Liver (tissue), 9 donors: ENCODE measurements around the gene XXYLT1. TPM values are rescaled to one million over a fixed set of nuclear protein-coding genes. Genes with fewer than 3 reads are reported as not detected.
A peak's percentile ranks its signal among the peaks of the same experiment; 100 is the strongest.

Experiments used
- DNase-seq: peaks from one replicate; pipeline ENCODE4 v3.0.0-alpha.2; 2017; ENCODE audit warnings: low spot score
- H3K27ac ChIP-seq, 2 donors: one replicate each; pipeline ENCODE4 v1.7.0; 2013; ENCODE audit warnings: inconsistent platforms in 2 of 2, low read length in 2 of 2, control low read depth in 1 of 2, low read depth in 1 of 2, mild to moderate bottlenecking in 1 of 2
- H3K27me3 ChIP-seq, 4 donors: one replicate each; pipeline versions ENCODE4 v1.6.1 to v1.7.0; 2013; ENCODE audit warnings: low read length in 3 of 4, inconsistent platforms in 1 of 4, mild to moderate bottlenecking in 1 of 4, moderate library complexity in 1 of 4; ENCODE audit not compliant: control insufficient read depth in 4 of 4, insufficient read depth in 4 of 4
- H3K36me3 ChIP-seq, 4 donors: one replicate each; pipeline versions ENCODE4 v1.6.1 to v1.7.0; 2013; ENCODE audit warnings: low read length in 3 of 4, mild to moderate bottlenecking in 3 of 4, low read depth in 1 of 4, moderate library complexity in 1 of 4; ENCODE audit not compliant: control insufficient read depth in 4 of 4, insufficient read depth in 3 of 4
- H3K4me1 ChIP-seq, 4 donors: one replicate each; pipeline versions ENCODE4 v1.6.1 to v1.7.0; 2013; ENCODE audit warnings: low read length in 3 of 4, mild to moderate bottlenecking in 3 of 4, moderate library complexity in 1 of 4; ENCODE audit not compliant: control insufficient read depth in 4 of 4, insufficient read depth in 4 of 4
- H3K4me3 ChIP-seq, 3 donors: one replicate each; pipeline versions ENCODE4 v1.6.1 to v1.7.0; 2013; ENCODE audit warnings: low read length in 3 of 3, control low read depth in 1 of 3, low read depth in 1 of 3, mild to moderate bottlenecking in 1 of 3
- H3K9ac ChIP-seq, 2 donors: one replicate each; pipeline ENCODE4 v1.7.0; 2013; ENCODE audit warnings: low read length in 2 of 2, mild to moderate bottlenecking in 2 of 2, moderate library complexity in 2 of 2, control low read depth in 1 of 2, low read depth in 1 of 2
- H3K9me3 ChIP-seq, 4 donors: one replicate each; pipeline versions ENCODE4 v1.6.1 to v1.7.0; 2013; ENCODE audit warnings: low read length in 3 of 4; ENCODE audit not compliant: control insufficient read depth in 4 of 4
- ATF3 ChIP-seq: IDR thresholded peaks from 2 replicates; pipeline ENCODE4 v1.6.1; 2016; ENCODE audit warnings: antibody characterized with exemption
- FOXA2 ChIP-seq: IDR thresholded peaks from 2 replicates; pipeline ENCODE4 v1.6.1; 2016; ENCODE audit warnings: antibody characterized with exemption
- GABPA ChIP-seq, 2 donors: IDR thresholded peaks in 1 of 2; conservative IDR thresholded peaks in 1 of 2; 2 replicates each; pipeline ENCODE4 v1.6.1; 2016; ENCODE audit warnings: antibody characterized with exemption in 2 of 2, mild to moderate bottlenecking in 1 of 2, moderate library complexity in 1 of 2
- HNF4A ChIP-seq, 2 donors: conservative IDR thresholded peaks; 2 replicates each; pipeline ENCODE4 v1.6.1; 2016; ENCODE audit warnings: antibody characterized with exemption in 2 of 2, mild to moderate bottlenecking in 2 of 2
- HNF4G ChIP-seq: IDR thresholded peaks from 2 replicates; pipeline ENCODE4 v1.6.1; 2016; ENCODE audit warnings: antibody characterized with exemption
- NR2F2 ChIP-seq: IDR thresholded peaks from 2 replicates; pipeline ENCODE4 v1.6.1; 2016; ENCODE audit warnings: antibody characterized with exemption
- RAD21 ChIP-seq, 2 donors: IDR thresholded peaks; 2 replicates each; pipeline ENCODE4 v1.6.1; 2016; ENCODE audit warnings: antibody characterized with exemption in 2 of 2, mild to moderate bottlenecking in 2 of 2
- REST ChIP-seq: IDR thresholded peaks from 2 replicates; pipeline ENCODE4 v1.6.1; 2016; ENCODE audit warnings: antibody characterized with exemption, mild to moderate bottlenecking
- RXRA ChIP-seq, 2 donors: IDR thresholded peaks; 2 replicates each; pipeline ENCODE4 v1.6.1; 2017 to 2018; ENCODE audit warnings: antibody characterized with exemption in 2 of 2, mild to moderate bottlenecking in 1 of 2
- SP1 ChIP-seq: IDR thresholded peaks from 2 replicates; pipeline ENCODE4 v1.6.1; 2018; ENCODE audit warnings: antibody characterized with exemption, mild to moderate bottlenecking
- TAF1 ChIP-seq: conservative IDR thresholded peaks from 2 replicates; pipeline ENCODE4 v1.6.1; 2016; ENCODE audit warnings: antibody characterized with exemption, mild to moderate bottlenecking
- ZBTB33 ChIP-seq: IDR thresholded peaks from 2 replicates; pipeline ENCODE4 v1.6.1; 2016; ENCODE audit warnings: antibody characterized with exemption
- WGBS: extraction: QIAGEN DNeasy Blood & Tissue Kit; methylation state at CpG from one replicate; pipeline ENCODE4 v1.1.7; 2013; 5-methylcytosine and 5-hydroxymethylcytosine counted together
- polyA plus RNA-seq, 2 donors: library from polyadenylated mRNA; stranded (reverse) in 1 of 2; unstranded in 1 of 2; fragments of 200-250 nt in 1 of 2; fragments of >200 nt in 1 of 2; fragmentation: Nextera tagmentation in 1 of 2; extraction: Ambion mirVana in 1 of 2; gene quantifications; one replicate each; pipeline versions ENCODE4 v1.2.1 to v1.2.3, GENCODE V29; 2013 to 2015
- total RNA-seq, 2 donors: library from RNA; depleted of rRNA; stranded (reverse); fragments of >200 nt; gene quantifications; one replicate each; pipeline ENCODE4 v1.2.3, GENCODE V29; 2014
- donor health status: healthy.
- donor health status: healthy.
- donor health status: healthy.
- donor health status: healthy.
- donor health status: healthy.

XXYLT1 gene
- total and polyA plus RNA-seq, 4 donors = 0.93 to 7.6 (median 2.8) TPM

GRCh38 chr3:195119461-195120266 is 151.3 kb downstream of the XXYLT1 start:
- Histone ChIP-seq H3K27ac (no peak overlapping the region), H3K36me3 (no peaks in the 10 kb centered on the region), H3K9me3 (no peaks in the 10 kb centered on the region), H3K4me1 (no peaks in the 10 kb centered on the region), H3K4me3 (no peak overlapping the region), H3K9ac (no peak overlapping the region), H3K27me3 (no peaks in the 10 kb centered on the region)
- DNase-seq = no peak
- 86% methylated on average over 16 of the region's 16 CpGs for WGBS
- TF ChIP-seq NR2F2 (peak; percentile 66), RAD21 (IDR thresholded peaks at IDR 0.05) (no peak), FOXA2 (no peak), TAF1 (no peak)

GRCh38 chr3:195118671-195119070 is 152.3 kb downstream of the XXYLT1 start:
- TF ChIP-seq ATF3 (no peak), HNF4G (no peak), ZBTB33 (no peak), RXRA (IDR thresholded peaks at IDR 0.05) (no peak), SP1 (no peak), HNF4A (conservative IDR thresholded peaks at IDR 0.05) (no peak), GABPA (IDR thresholded peaks at IDR 0.05 in 1 of 2, conservative IDR thresholded peaks at IDR 0.05 in 1 of 2) (no peak), FOXA2 (no peak), REST (no peak)
- Histone ChIP-seq H3K4me1 (no peaks in the 10 kb centered on the region), H3K27ac (no peak overlapping the region), H3K36me3 (no peaks in the 10 kb centered on the region), H3K9me3 (no peaks in the 10 kb centered on the region), H3K9ac (no peak overlapping the region), H3K27me3 (no peaks in the 10 kb centered on the region), H3K4me3 (no peak overlapping the region)
- WGBS = 86% methylated on average over 13 of the region's 13 CpGs
- DNase-seq = no peak
